Osteocyte (in vitro differentiated cells): ENCODE data around the gene RELL1. TPM values are rescaled to one million over a fixed set of nuclear protein-coding genes. Genes with fewer than 3 reads are reported as not detected.

Experiments used
- DNase-seq: peaks from one replicate; pipeline ENCODE4 v3.0.0; 2021; ENCODE audit warnings: mixed read lengths; ENCODE audit not compliant: unreplicated experiment; ENCODE audit errors: extremely low spot score
- H3K27ac Mint-ChIP-seq: one replicate; pipeline ENCODE4 v1.8.0; 2021; ENCODE audit warnings: mild to moderate bottlenecking, mixed read lengths; ENCODE audit not compliant: unreplicated experiment
- H3K27me3 Mint-ChIP-seq: one replicate; pipeline ENCODE4 v1.8.0; 2021; ENCODE audit warnings: mixed read lengths; ENCODE audit not compliant: unreplicated experiment
- H3K36me3 Mint-ChIP-seq: one replicate; pipeline ENCODE4 v1.8.0; 2021; ENCODE audit warnings: mixed read lengths; ENCODE audit not compliant: unreplicated experiment
- H3K4me1 Mint-ChIP-seq: one replicate; pipeline ENCODE4 v1.8.0; 2021; ENCODE audit warnings: mixed read lengths; ENCODE audit not compliant: unreplicated experiment
- H3K4me3 Mint-ChIP-seq: one replicate; pipeline ENCODE4 v1.8.0; 2021; ENCODE audit warnings: mild to moderate bottlenecking, moderate library complexity, mixed read lengths; ENCODE audit not compliant: unreplicated experiment
- H3K9me3 Mint-ChIP-seq: one replicate; pipeline ENCODE4 v1.8.0; 2021; ENCODE audit warnings: mixed read lengths; ENCODE audit not compliant: unreplicated experiment
- CTCF ChIP-seq: fragments of 200-600 bp; sonication (generic); IDR thresholded peaks from 2 replicates; pipeline ENCODE4 v1.5.0; 2021; ENCODE audit warnings: antibody characterized with exemption, mild to moderate bottlenecking, moderate library complexity
- total RNA-seq: library from RNA; stranded (reverse); gene quantifications from 2 replicates; pipeline ENCODE4 v1.2.1, GENCODE V29; 2021

Gene RELL1
- total RNA-seq, 1 donor from 2014 or later: 15.6 TPM

GRCh38 chr4:37561196-37561802 lies 124.9 kb downstream of the RELL1 start:
- no peaks in the 10 kb centered on the region for H3K9me3 Mint-ChIP-seq
- H3K36me3 Mint-ChIP-seq: no peaks in the 10 kb centered on the region
- no peak overlapping the region for H3K4me3 Mint-ChIP-seq
- H3K27ac Mint-ChIP-seq: no peak overlapping the region
- DNase-seq: no peak
- TF ChIP-seq CTCF: no peak
- H3K4me1 Mint-ChIP-seq: no peaks in the 10 kb centered on the region
- no peaks in the 10 kb centered on the region for H3K27me3 Mint-ChIP-seq

Other genes with a start within 250 kb of the RELL1 start
- gene PGM2, start 140.3 kb upstream of the RELL1 start, total RNA-seq: 19.8 and 25.8 TPM in 2 replicates
- gene TBC1D1, start 204.7 kb upstream of the RELL1 start, total RNA-seq: 46.2 and 46.9 TPM in 2 replicates